GM19240 (cell line): ENCODE measurements around the gene UNCX.
"Not testable (repeated sequence)": the region's sequence is repeated elsewhere in the genome, so short reads cannot be mapped to it uniquely, and the experiment has no call there.

Source experiments
- DNase-seq: peaks from one replicate; pipeline ENCODE4 v3.0.0; 2011; ENCODE audit warnings: low spot score; ENCODE audit not compliant: insufficient read length

UNCX gene

GRCh38 chr7:1274876-1275375 lies 42.3 kb downstream of the UNCX start:
- no peak for DNase-seq

- no peak for DNase-seq
Measured at GRCh38 chr7:1275451-1276381, 43.0 kb downstream of the UNCX start.

- DNase-seq = no peak
Measured at GRCh38 chr7:1276626-1277175, 44.0 kb downstream of the UNCX start.

GRCh38 chr7:1278543-1278942 lies 45.9 kb downstream of the UNCX start:
- no peak for DNase-seq

GRCh38 chr7:1279041-1279440 lies 46.4 kb downstream of the UNCX start:
- no peak for DNase-seq

GRCh38 chr7:1279895-1280294 lies 47.2 kb downstream of the UNCX start:
- DNase-seq = not testable (repeated sequence)

- DNase-seq = no peak
Measured at GRCh38 chr7:1281068-1281467, 48.4 kb downstream of the UNCX start.

GRCh38 chr7:1282679-1283078 lies 50.0 kb downstream of the UNCX start:
- DNase-seq = no peak

- DNase-seq = no peak
Measured at GRCh38 chr7:1283337-1283736, 50.7 kb downstream of the UNCX start.

GRCh38 chr7:1283941-1284742 lies 51.5 kb downstream of the UNCX start:
- no peak for DNase-seq

GRCh38 chr7:1284743-1285458 lies 52.2 kb downstream of the UNCX start:
- DNase-seq = no peak

- DNase-seq = no peak
Measured at GRCh38 chr7:1285556-1286301, 53.1 kb downstream of the UNCX start.
